ENCODE results near the gene CD44.

CD44 gene

DNA sequence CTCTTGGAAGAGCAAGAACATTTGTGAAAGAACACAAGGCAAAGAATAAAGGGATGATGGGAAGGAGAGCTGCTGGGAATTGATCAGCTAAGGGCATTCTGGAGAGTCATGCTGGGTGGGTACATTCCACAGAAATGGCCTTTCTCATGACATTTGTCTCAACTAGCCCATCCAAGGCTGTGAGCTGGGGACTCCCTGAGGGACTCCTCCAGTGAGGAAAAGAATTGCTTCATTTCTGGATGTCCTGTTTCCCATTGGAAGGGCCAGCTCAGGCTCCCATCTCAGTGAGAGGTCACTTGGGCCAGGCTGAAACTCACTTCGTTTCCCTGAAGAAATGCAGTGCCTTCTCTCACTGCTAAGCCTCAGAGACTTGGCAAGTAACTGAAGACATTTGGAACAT lies 106.8 kb downstream of the CD44 start:
- TF ChIP-seq, protein P1, sequence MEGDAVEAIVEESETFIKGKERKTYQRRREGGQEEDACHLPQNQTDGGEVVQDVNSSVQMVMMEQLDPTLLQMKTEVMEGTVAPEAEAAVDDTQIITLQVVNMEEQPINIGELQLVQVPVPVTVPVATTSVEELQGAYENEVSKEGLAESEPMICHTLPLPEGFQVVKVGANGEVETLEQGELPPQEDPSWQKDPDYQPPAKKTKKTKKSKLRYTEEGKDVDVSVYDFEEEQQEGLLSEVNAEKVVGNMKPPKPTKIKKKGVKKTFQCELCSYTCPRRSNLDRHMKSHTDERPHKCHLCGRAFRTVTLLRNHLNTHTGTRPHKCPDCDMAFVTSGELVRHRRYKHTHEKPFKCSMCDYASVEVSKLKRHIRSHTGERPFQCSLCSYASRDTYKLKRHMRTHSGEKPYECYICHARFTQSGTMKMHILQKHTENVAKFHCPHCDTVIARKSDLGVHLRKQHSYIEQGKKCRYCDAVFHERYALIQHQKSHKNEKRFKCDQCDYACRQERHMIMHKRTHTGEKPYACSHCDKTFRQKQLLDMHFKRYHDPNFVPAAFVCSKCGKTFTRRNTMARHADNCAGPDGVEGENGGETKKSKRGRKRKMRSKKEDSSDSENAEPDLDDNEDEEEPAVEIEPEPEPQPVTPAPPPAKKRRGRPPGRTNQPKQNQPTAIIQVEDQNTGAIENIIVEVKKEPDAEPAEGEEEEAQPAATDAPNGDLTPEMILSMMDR (conservative IDR thresholded peaks at IDR 0.05; ENCODE audit: low read depth, low read length) = no peak
- Histone ChIP-seq H3K4me2 (no peak overlapping the region), H3K36me3 (ENCODE audit: insufficient read depth) (no peaks in the 10 kb centered on the region), H3K4me1 (ENCODE audit: low read depth, poor library complexity, severe bottlenecking) (no peaks in the 10 kb centered on the region), H3K27ac (no peak overlapping the region), H3K79me2 (ENCODE audit: insufficient read depth, low read depth) (no peaks in the 10 kb centered on the region), H3K27me3 (ENCODE audit: insufficient read depth, low read depth) (no peaks in the 10 kb centered on the region), H3K9ac (no peak overlapping the region), H3K4me3 (IDR thresholded peaks at IDR 0.05; ENCODE audit: insufficient read depth, low read depth, low read length) (no peak overlapping the region), H4K20me1 (ENCODE audit: insufficient read depth) (no peaks in the 10 kb centered on the region), H2AFZ (ENCODE audit: low read depth) (no peak overlapping the region)

DNA sequence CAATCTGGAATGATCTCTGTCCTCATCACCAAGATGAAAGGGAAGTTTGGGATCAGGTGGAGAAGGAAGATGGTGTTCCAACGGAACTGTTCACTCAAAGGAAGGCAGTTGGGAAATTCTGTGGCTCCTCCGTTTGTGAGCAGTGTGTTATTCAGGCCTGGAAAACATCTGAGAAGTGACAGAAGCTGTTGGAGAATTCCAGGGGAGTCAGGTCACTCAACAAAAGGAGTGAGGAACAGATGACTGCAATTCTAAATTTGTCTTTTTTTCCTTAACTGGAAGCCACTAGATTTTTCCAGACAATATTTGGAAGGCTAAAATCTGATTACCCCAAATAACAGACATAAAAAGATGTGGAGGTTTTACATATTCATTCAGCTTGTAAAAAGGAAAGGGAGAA lies 107.8 kb downstream of the CD44 start:
- Histone ChIP-seq H3K79me2 (ENCODE audit: insufficient read depth, low read depth) (no peaks in the 10 kb centered on the region), H4K20me1 (ENCODE audit: insufficient read depth) (no peaks in the 10 kb centered on the region), H3K4me2 (no peak overlapping the region), H3K27me3 (ENCODE audit: insufficient read depth, low read depth) (no peaks in the 10 kb centered on the region), H3K9ac (no peak overlapping the region), H3K36me3 (ENCODE audit: insufficient read depth) (no peaks in the 10 kb centered on the region), H2AFZ (ENCODE audit: low read depth) (no peak overlapping the region), H3K27ac (no peak overlapping the region), H3K4me3 (IDR thresholded peaks at IDR 0.05; ENCODE audit: insufficient read depth, low read depth, low read length) (no peak overlapping the region), H3K4me1 (ENCODE audit: low read depth, poor library complexity, severe bottlenecking) (no peaks in the 10 kb centered on the region)
- TF ChIP-seq, protein P1 (conservative IDR thresholded peaks at IDR 0.05; ENCODE audit: low read depth, low read length) = no peak

DNA sequence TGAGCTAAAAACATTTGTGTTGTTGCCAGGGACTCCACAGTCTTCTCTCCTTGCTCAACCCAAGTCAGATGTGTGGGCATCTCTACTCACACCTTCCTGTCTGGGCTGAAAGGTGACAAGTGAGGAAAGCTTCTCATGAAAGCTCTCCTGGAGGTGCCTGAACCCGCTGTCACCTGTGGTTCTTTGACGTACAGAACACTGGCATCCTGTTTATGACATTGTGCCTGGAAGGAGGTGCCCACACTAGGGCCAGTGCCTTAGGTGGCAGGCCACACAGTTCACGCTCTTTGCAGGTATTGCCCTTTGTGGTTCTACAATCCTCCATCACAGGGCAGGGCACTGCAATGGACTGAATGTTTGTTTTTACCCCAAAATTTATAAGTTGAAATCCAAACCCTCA lies 108.5 kb downstream of the CD44 start:
- Histone ChIP-seq H2AFZ (ENCODE audit: low read depth) (no peak overlapping the region), H3K4me3 (IDR thresholded peaks at IDR 0.05; ENCODE audit: insufficient read depth, low read depth, low read length) (no peak overlapping the region), H3K4me1 (ENCODE audit: low read depth, poor library complexity, severe bottlenecking) (no peaks in the 10 kb centered on the region), H4K20me1 (ENCODE audit: insufficient read depth) (no peaks in the 10 kb centered on the region), H3K36me3 (ENCODE audit: insufficient read depth) (no peaks in the 10 kb centered on the region), H3K27ac (no peak overlapping the region), H3K27me3 (ENCODE audit: insufficient read depth, low read depth) (no peaks in the 10 kb centered on the region), H3K9ac (no peak overlapping the region), H3K79me2 (ENCODE audit: insufficient read depth, low read depth) (no peaks in the 10 kb centered on the region), H3K4me2 (no peak overlapping the region)
- TF ChIP-seq, protein P1 (conservative IDR thresholded peaks at IDR 0.05; ENCODE audit: low read depth, low read length) = no peak

DNA sequence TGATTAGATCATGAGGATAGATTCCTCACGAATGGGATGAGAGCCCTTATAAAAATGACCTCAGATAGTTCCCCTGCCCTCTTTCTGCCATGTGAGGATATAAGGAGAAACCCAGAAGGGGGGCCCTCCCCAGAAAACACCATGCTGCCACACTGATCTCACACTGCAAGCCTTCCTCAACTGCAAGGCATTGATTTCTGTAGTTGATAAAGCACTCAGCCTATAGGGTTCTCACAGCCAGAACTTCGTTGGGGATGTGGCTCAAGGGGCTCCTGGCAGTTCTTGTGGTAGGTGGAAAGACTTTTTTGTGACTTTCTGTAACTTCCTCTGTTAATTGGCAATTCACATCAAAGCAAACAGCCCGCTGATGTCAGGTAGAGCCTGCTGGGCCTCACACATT lies 108.9 kb downstream of the CD44 start:
- TF ChIP-seq, protein P1 (conservative IDR thresholded peaks at IDR 0.05; ENCODE audit: low read depth, low read length) = no peak
- H3K4me1 ChIP-seq (ENCODE audit: low read depth, poor library complexity, severe bottlenecking) = no peaks in the 10 kb centered on the region

More for the DNA sequence above, 108.9 kb downstream of the CD44 start:
- no peaks in the 10 kb centered on the region for H3K27me3 ChIP-seq (ENCODE audit: insufficient read depth, low read depth)
- no peak overlapping the region for H3K27ac ChIP-seq
- H4K20me1 ChIP-seq (ENCODE audit: insufficient read depth) = no peaks in the 10 kb centered on the region
- H3K4me3 ChIP-seq (IDR thresholded peaks at IDR 0.05; ENCODE audit: insufficient read depth, low read depth, low read length) = no peak overlapping the region
- H3K79me2 ChIP-seq (ENCODE audit: insufficient read depth, low read depth) = no peaks in the 10 kb centered on the region
- no peak overlapping the region for H3K4me2 ChIP-seq
- no peak overlapping the region for H3K9ac ChIP-seq
- no peaks in the 10 kb centered on the region for H3K36me3 ChIP-seq (ENCODE audit: insufficient read depth)
- no peak overlapping the region for H2AFZ ChIP-seq (ENCODE audit: low read depth)

Data from KMS-11 (cell line).